Neural progenitor cell (in vitro differentiated cells): ENCODE results near the gene APOC3. TPM values are rescaled to one million over a fixed set of nuclear protein-coding genes. Genes with fewer than 3 reads are reported as not detected.

Experiments used
- DNase-seq: peaks from one replicate; pipeline ENCODE4 v3.0.0-alpha.2; 2016; ENCODE audit warnings: low spot score
- H2AFZ ChIP-seq: fragments of 200-600 bp; sonication (generic); replicated peaks from 2 replicates; pipeline ENCODE4 v1.6.1; 2016; ENCODE audit warnings: antibody characterized with exemption
- H3F3A ChIP-seq: fragments of 200-600 bp; sonication (generic); 2 replicates; pipeline ENCODE4 v1.6.1; 2016; ENCODE audit warnings: antibody characterized with exemption, low read depth
- H3K27ac ChIP-seq: fragments of 200-600 bp; sonication (generic); 2 replicates; pipeline ENCODE4 v1.5.1; 2016; ENCODE audit warnings: mild to moderate bottlenecking
- H3K27me3 ChIP-seq: fragments of 200-600 bp; sonication (generic); 2 replicates; pipeline ENCODE4 v1.6.1; 2016; ENCODE audit warnings: mild to moderate bottlenecking, moderate library complexity
- H3K36me3 ChIP-seq: fragments of 200-600 bp; sonication (generic); 2 replicates; pipeline ENCODE4 v1.5.1; 2016
- H3K4me1 ChIP-seq: fragments of 200-600 bp; sonication (generic); 2 replicates; pipeline ENCODE4 v1.6.1; 2016; ENCODE audit warnings: mixed run types
- H3K4me2 ChIP-seq: fragments of 200-600 bp; sonication (generic); 2 replicates; pipeline ENCODE4 v1.6.1; 2016
- H3K4me3 ChIP-seq: fragments of 200-600 bp; sonication (generic); 2 replicates; pipeline ENCODE4 v1.5.1; 2016
- H3K79me2 ChIP-seq: fragments of 200-600 bp; sonication (generic); 2 replicates; pipeline ENCODE4 v1.6.1; 2016; ENCODE audit warnings: low read depth
- H3K9ac ChIP-seq: fragments of 200-600 bp; sonication (generic); 2 replicates; pipeline ENCODE4 v1.6.1; 2016
- H3K9me3 ChIP-seq: fragments of 200-600 bp; sonication (generic); 2 replicates; pipeline ENCODE4 v1.5.1; 2016; ENCODE audit warnings: low read depth
- H4K20me1 ChIP-seq: fragments of 200-600 bp; sonication (generic); 2 replicates; pipeline ENCODE4 v1.6.1; 2016; ENCODE audit warnings: low read depth
- H3K27ac Mint-ChIP-seq: 3 replicates; pipeline ENCODE4 v1.8.0; 2021; ENCODE audit warnings: mixed read lengths
- H3K27me3 Mint-ChIP-seq: 2 replicates; pipeline ENCODE4 v1.8.0; 2022; ENCODE audit warnings: low read depth, mild to moderate bottlenecking, inconsistent platforms, moderate library complexity, mixed read lengths; ENCODE audit not compliant: insufficient read depth
- H3K36me3 Mint-ChIP-seq: 3 replicates; pipeline ENCODE4 v1.8.0; 2021; ENCODE audit warnings: mixed read lengths
- H3K4me1 Mint-ChIP-seq: 3 replicates; pipeline ENCODE4 v1.8.0; 2021; ENCODE audit warnings: mixed read lengths
- H3K4me3 Mint-ChIP-seq: 3 replicates; pipeline ENCODE4 v1.8.0; 2021; ENCODE audit warnings: mild to moderate bottlenecking, moderate library complexity, mixed read lengths
- H3K9me3 Mint-ChIP-seq: 3 replicates; pipeline ENCODE4 v1.8.0; 2020; ENCODE audit warnings: mixed read lengths
- EZH2 ChIP-seq: fragments of 200-600 bp; sonication (generic); IDR thresholded peaks from 2 replicates; pipeline ENCODE4 v1.6.1; 2017; ENCODE audit warnings: antibody characterized with exemption, mild to moderate bottlenecking, moderate library complexity
- EZH2phosphoT487 ChIP-seq: fragments of 200-600 bp; sonication (generic); IDR thresholded peaks from 2 replicates; pipeline ENCODE4 v1.6.1; 2017; ENCODE audit warnings: antibody characterized with exemption
- total RNA-seq: library from RNA; depleted of rRNA; stranded (reverse); fragments of >200 nt; gene quantifications from 2 replicates; pipeline ENCODE4 v1.2.3, GENCODE V29; 2015; ENCODE audit warnings: low replicate concordance
- TF ChIP-seq, protein P1 (sequence below): fragments of 200-600 bp; sonication (generic); IDR thresholded peaks from 2 replicates; pipeline ENCODE4 v1.5.1; 2017; ENCODE audit warnings: antibody characterized with exemption, mild to moderate bottlenecking

The APOC3 gene
- total RNA-seq, 1 donor from 2014 or later: not detected

- H3K27ac ChIP-seq: no peak overlapping the region
- H3K4me1 ChIP-seq: peaks cover 10% of the 10 kb centered on the region
- H3K27me3 Mint-ChIP-seq: no peaks in the 10 kb centered on the region
- peaks cover 11% of the 10 kb centered on the region for H3F3A ChIP-seq
- H3K27ac Mint-ChIP-seq: no peak overlapping the region
- TF ChIP-seq EZH2phosphoT487 (no peak), EZH2 (no peak)
- TF ChIP-seq, protein P1, sequence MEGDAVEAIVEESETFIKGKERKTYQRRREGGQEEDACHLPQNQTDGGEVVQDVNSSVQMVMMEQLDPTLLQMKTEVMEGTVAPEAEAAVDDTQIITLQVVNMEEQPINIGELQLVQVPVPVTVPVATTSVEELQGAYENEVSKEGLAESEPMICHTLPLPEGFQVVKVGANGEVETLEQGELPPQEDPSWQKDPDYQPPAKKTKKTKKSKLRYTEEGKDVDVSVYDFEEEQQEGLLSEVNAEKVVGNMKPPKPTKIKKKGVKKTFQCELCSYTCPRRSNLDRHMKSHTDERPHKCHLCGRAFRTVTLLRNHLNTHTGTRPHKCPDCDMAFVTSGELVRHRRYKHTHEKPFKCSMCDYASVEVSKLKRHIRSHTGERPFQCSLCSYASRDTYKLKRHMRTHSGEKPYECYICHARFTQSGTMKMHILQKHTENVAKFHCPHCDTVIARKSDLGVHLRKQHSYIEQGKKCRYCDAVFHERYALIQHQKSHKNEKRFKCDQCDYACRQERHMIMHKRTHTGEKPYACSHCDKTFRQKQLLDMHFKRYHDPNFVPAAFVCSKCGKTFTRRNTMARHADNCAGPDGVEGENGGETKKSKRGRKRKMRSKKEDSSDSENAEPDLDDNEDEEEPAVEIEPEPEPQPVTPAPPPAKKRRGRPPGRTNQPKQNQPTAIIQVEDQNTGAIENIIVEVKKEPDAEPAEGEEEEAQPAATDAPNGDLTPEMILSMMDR: no peak
- H3K4me3 ChIP-seq: no peak overlapping the region
- no peak overlapping the region for H3K9ac ChIP-seq
- H3K9me3 Mint-ChIP-seq: no peaks in the 10 kb centered on the region
- H3K4me1 Mint-ChIP-seq: peaks cover 8% of the 10 kb centered on the region
- no peak for DNase-seq
- no peaks in the 10 kb centered on the region for H3K79me2 ChIP-seq
- H3K27me3 ChIP-seq: no peaks in the 10 kb centered on the region
- H4K20me1 ChIP-seq: peaks cover 5% of the 10 kb centered on the region
- H2AFZ ChIP-seq: no peak overlapping the region
- H3K4me3 Mint-ChIP-seq: no peak overlapping the region
- no peaks in the 10 kb centered on the region for H3K36me3 ChIP-seq
- no peak overlapping the region for H3K4me2 ChIP-seq
- no peaks in the 10 kb centered on the region for H3K9me3 ChIP-seq
- H3K36me3 Mint-ChIP-seq: peaks cover 1% of the 10 kb centered on the region
These were observed 52.7 kb downstream of the APOC3 start for GRCh38 chr11:116882386-116882785.

Other genes with a start within 250 kb of the APOC3 start
- gene BUD13, start 56.9 kb upstream of the APOC3 start, total RNA-seq: 31.5 and 33.8 TPM in 2 replicates
- 38.5 and 48.2 TPM in 2 replicates for gene ZPR1, start 41.9 kb upstream of the APOC3 start, total RNA-seq
- 0.25 TPM in 1 of 2 replicates, not detected in the other for gene APOA5, start 38.0 kb upstream of the APOC3 start, total RNA-seq
- 0.12 and 0.56 TPM in 2 replicates for gene APOA4, start 6.6 kb upstream of the APOC3 start, total RNA-seq
- 0.84 and 2.7 TPM in 2 replicates for gene APOA1, start 7.7 kb downstream of the APOC3 start, total RNA-seq